Activated CD4-positive, alpha-beta T cell treated with anti-CD3 and anti-CD28 coated beads, Interleukin-2, amount 10 ng/mL, durations not matched to agents 7 days and 5 days (primary cell): Measurements from ENCODE around the gene DOCK10. TPM values are rescaled to one million over a fixed set of nuclear protein-coding genes. Genes with fewer than 3 reads are reported as not detected.

Source experiments
- CTCF ChIA-PET: fragments of 350-600 bp; sonication (Branson Sonifier 250); formaldehyde crosslinking; loops from one replicate; lab custom pipeline; 2021; ENCODE audit warnings: antibody characterized with exemption; lab: Charles Lee
- POLR2A ChIA-PET: fragments of 350-600 bp; sonication (Branson Sonifier 250); formaldehyde crosslinking; loops from one replicate; lab custom pipeline; 2021; ENCODE audit warnings: antibody characterized with exemption; lab: Charles Lee
- DNase-seq: peaks from one replicate; pipeline ENCODE4 v3.0.0-alpha.2; 2020
- H3K27ac Mint-ChIP-seq: one replicate; pipeline ENCODE4 v1.8.0; 2021; ENCODE audit warnings: mild to moderate bottlenecking, moderate library complexity, mixed read lengths
- H3K27me3 Mint-ChIP-seq: one replicate; pipeline ENCODE4 v1.8.0; 2021; ENCODE audit warnings: mixed read lengths
- H3K36me3 Mint-ChIP-seq: one replicate; pipeline ENCODE4 v1.8.0; 2021; ENCODE audit warnings: low read depth, mixed read lengths
- H3K4me1 Mint-ChIP-seq: one replicate; pipeline ENCODE4 v1.8.0; 2021; ENCODE audit warnings: mixed read lengths
- H3K4me3 Mint-ChIP-seq: one replicate; pipeline ENCODE4 v1.8.0; 2021; ENCODE audit warnings: mild to moderate bottlenecking, moderate library complexity, mixed read lengths
- H3K9me3 Mint-ChIP-seq: one replicate; pipeline ENCODE4 v1.8.0; 2021; ENCODE audit warnings: mixed read lengths
- total RNA-seq, 2 experiments: library from RNA; stranded (reverse); gene quantifications; one replicate each; pipeline ENCODE4 v1.2.3, GENCODE V29; 2021

The DOCK10 gene
- total RNA-seq, 2 experiments from 2014 or later, result 269 to 281 TPM

GRCh38 chr2:224983712-224984554, 58.3 kb downstream of the DOCK10 start:
- H3K9me3 Mint-ChIP-seq, result peaks cover 2% of the 10 kb centered on the region
- H3K27ac Mint-ChIP-seq, result peak overlapping the region; percentile 88
- CTCF ChIA-PET, result interaction anchor here (0.6 to 1.9 kb wide), 9 partner anchors 9 to 1663 kb away, joined by 3 to 5 read pairs (median 4); no protein-coding TSS in a partner anchor
- peak overlapping the region; percentile 52 for H3K4me3 Mint-ChIP-seq
- peaks cover 59% of the 10 kb centered on the region for H3K36me3 Mint-ChIP-seq
- H3K4me1 Mint-ChIP-seq, result peaks cover 83% of the 10 kb centered on the region
- DNase-seq, result no peak
- no peaks in the 10 kb centered on the region for H3K27me3 Mint-ChIP-seq
- POLR2A ChIA-PET, result interaction anchor here (0.6 kb wide), 2 partner anchors 27 to 36 kb away, joined by 3 to 8 read pairs; no protein-coding TSS in a partner anchor

- peaks cover 2% of the 10 kb centered on the region for H3K9me3 Mint-ChIP-seq
- ChIA-PET CTCF (interaction anchor here (1.3 to 1.8 kb wide), 3 partner anchors 10 to 23 kb away, joined by 3 to 4 read pairs (median 4); no protein-coding TSS in a partner anchor), POLR2A (interaction anchor here (0.6 kb wide), 1 partner anchor 35 kb away, joined by 3 read pairs; no protein-coding TSS in a partner anchor)
- H3K27me3 Mint-ChIP-seq, result no peaks in the 10 kb centered on the region
- peak overlapping the region; percentile 88 for H3K27ac Mint-ChIP-seq
- DNase-seq, result peak; percentile 55
- peaks cover 59% of the 10 kb centered on the region for H3K36me3 Mint-ChIP-seq
- H3K4me3 Mint-ChIP-seq, result peak overlapping the region; percentile 52
- H3K4me1 Mint-ChIP-seq, result peaks cover 82% of the 10 kb centered on the region
These were observed 59.2 kb downstream of the DOCK10 start for GRCh38 chr2:224982910-224983711.

GRCh38 chr2:224982226-224982625, 60.0 kb downstream of the DOCK10 start:
- ChIA-PET CTCF (interaction anchor here (0.6 to 1.5 kb wide), 3 partner anchors 9 to 226 kb away, joined by 3 to 4 read pairs (median 3); no protein-coding TSS in a partner anchor), POLR2A (no interaction called here)
- Mint-ChIP-seq H3K4me1 (peaks cover 80% of the 10 kb centered on the region), H3K9me3 (peaks cover 2% of the 10 kb centered on the region), H3K27ac (no peak overlapping the region), H3K4me3 (no peak overlapping the region), H3K36me3 (peaks cover 62% of the 10 kb centered on the region), H3K27me3 (no peaks in the 10 kb centered on the region)
- no peak for DNase-seq

- Mint-ChIP-seq H3K27me3 (no peaks in the 10 kb centered on the region), H3K27ac (no peak overlapping the region), H3K9me3 (no peaks in the 10 kb centered on the region), H3K36me3 (peaks cover 38% of the 10 kb centered on the region), H3K4me1 (peaks cover 67% of the 10 kb centered on the region), H3K4me3 (no peak overlapping the region)
- CTCF ChIA-PET, result no interaction called here
- DNase-seq, result no peak
- POLR2A ChIA-PET, result interaction anchor here (0.7 kb wide), 1 partner anchor 212 kb away, joined by 3 read pairs; no protein-coding TSS in a partner anchor
These were observed 65.4 kb downstream of the DOCK10 start for GRCh38 chr2:224976629-224977525.

GRCh38 chr2:224975761-224976160, 66.5 kb downstream of the DOCK10 start:
- ChIA-PET CTCF (interaction anchor here (1.0 to 1.7 kb wide), 3 partner anchors 11 to 131 kb away, joined by 3 to 5 read pairs (median 3); no protein-coding TSS in a partner anchor), POLR2A (no interaction called here)
- Mint-ChIP-seq H3K36me3 (peaks cover 32% of the 10 kb centered on the region), H3K27me3 (no peaks in the 10 kb centered on the region), H3K4me3 (no peak overlapping the region), H3K4me1 (peaks cover 67% of the 10 kb centered on the region), H3K27ac (no peak overlapping the region), H3K9me3 (no peaks in the 10 kb centered on the region)
- no peak for DNase-seq

- ChIA-PET CTCF (interaction anchor here (0.9 to 1.9 kb wide), 7 partner anchors 9 to 41 kb away, joined by 3 to 5 read pairs (median 4); no protein-coding TSS in a partner anchor), POLR2A (no interaction called here)
- H3K27ac Mint-ChIP-seq, result no peak overlapping the region
- no peaks in the 10 kb centered on the region for H3K27me3 Mint-ChIP-seq
- H3K4me3 Mint-ChIP-seq, result no peak overlapping the region
- H3K4me1 Mint-ChIP-seq, result peaks cover 79% of the 10 kb centered on the region
- no peaks in the 10 kb centered on the region for H3K9me3 Mint-ChIP-seq
- peak; percentile 23 for DNase-seq
- H3K36me3 Mint-ChIP-seq, result peaks cover 27% of the 10 kb centered on the region
These were observed 68.9 kb downstream of the DOCK10 start for GRCh38 chr2:224973112-224974016.

- H3K27me3 Mint-ChIP-seq, result no peaks in the 10 kb centered on the region
- H3K4me1 Mint-ChIP-seq, result peaks cover 74% of the 10 kb centered on the region
- H3K27ac Mint-ChIP-seq, result no peak overlapping the region
- no peak overlapping the region for H3K4me3 Mint-ChIP-seq
- CTCF ChIA-PET, result interaction anchor here (1.1 to 1.2 kb wide), 2 partner anchors 14 to 18 kb away, joined by 3 read pairs; no protein-coding TSS in a partner anchor
- H3K9me3 Mint-ChIP-seq, result no peaks in the 10 kb centered on the region
- DNase-seq, result no peak
- POLR2A ChIA-PET, result no interaction called here
- peaks cover 33% of the 10 kb centered on the region for H3K36me3 Mint-ChIP-seq
These were observed 71.1 kb downstream of the DOCK10 start for GRCh38 chr2:224971214-224971613.

- H3K4me3 Mint-ChIP-seq, result no peak overlapping the region
- CTCF ChIA-PET, result interaction anchor here (1.2 kb wide), 1 partner anchor 17 kb away, joined by 3 read pairs; no protein-coding TSS in a partner anchor
- H3K4me1 Mint-ChIP-seq, result peaks cover 66% of the 10 kb centered on the region
- no peaks in the 10 kb centered on the region for H3K9me3 Mint-ChIP-seq
- DNase-seq, result no peak
- H3K27me3 Mint-ChIP-seq, result no peaks in the 10 kb centered on the region
- peaks cover 34% of the 10 kb centered on the region for H3K36me3 Mint-ChIP-seq
- H3K27ac Mint-ChIP-seq, result no peak overlapping the region
- POLR2A ChIA-PET, result interaction anchor here (0.5 kb wide), 1 partner anchor 1140 kb away, joined by 5 read pairs; no protein-coding TSS in a partner anchor
These were observed 72.0 kb downstream of the DOCK10 start for GRCh38 chr2:224970311-224970710.

- no peak for DNase-seq
- Mint-ChIP-seq H3K4me3 (no peak overlapping the region), H3K36me3 (peaks cover 39% of the 10 kb centered on the region), H3K27me3 (no peaks in the 10 kb centered on the region), H3K27ac (no peak overlapping the region), H3K4me1 (peaks cover 61% of the 10 kb centered on the region), H3K9me3 (no peaks in the 10 kb centered on the region)
- POLR2A ChIA-PET, result no interaction called here
- CTCF ChIA-PET, result interaction anchor here (1.2 kb wide), 1 partner anchor 17 kb away, joined by 3 read pairs; no protein-coding TSS in a partner anchor
These were observed 72.5 kb downstream of the DOCK10 start for GRCh38 chr2:224969633-224970260.

- CTCF ChIA-PET, result interaction anchor here (1.5 kb wide), 1 partner anchor 34 kb away, joined by 4 read pairs; no protein-coding TSS in a partner anchor
- peaks cover 43% of the 10 kb centered on the region for H3K36me3 Mint-ChIP-seq
- no peak overlapping the region for H3K4me3 Mint-ChIP-seq
- POLR2A ChIA-PET, result no interaction called here
- H3K27me3 Mint-ChIP-seq, result no peaks in the 10 kb centered on the region
- no peaks in the 10 kb centered on the region for H3K9me3 Mint-ChIP-seq
- no peak for DNase-seq
- peaks cover 59% of the 10 kb centered on the region for H3K4me1 Mint-ChIP-seq
- no peak overlapping the region for H3K27ac Mint-ChIP-seq
These were observed 73.2 kb downstream of the DOCK10 start for GRCh38 chr2:224969095-224969494.
